Omental fat pad (tissue), 4 donors: ENCODE results near the gene KL. TPM values are rescaled to one million over a fixed set of nuclear protein-coding genes. Genes with fewer than 3 reads are reported as not detected.

Experiments used
- ATAC-seq: fragments of 150-250 bp; one replicate; pipeline ENCODE4 v1.9.1; 2016; ENCODE audit warnings: mild to moderate bottlenecking, moderate library complexity; ENCODE audit not compliant: low FRiP score
- DNase-seq: peaks from one replicate; pipeline ENCODE4 v3.0.0-alpha.2; 2019; ENCODE audit warnings: low spot score
- total RNA-seq, 4 donors: library from RNA; depleted of rRNA; stranded (reverse); fragments of >200 nt; gene quantifications; one replicate each; pipeline ENCODE4 v1.1.0, GENCODE V29; 2016
- TF ChIP-seq, protein P1 (sequence below), 3 donors: fragments of 450-650 bp; IDR thresholded peaks; one replicate each; pipeline ENCODE4 v1.5.1; 2016 to 2017; ENCODE audit warnings: antibody characterized with exemption in 3 of 3, mild to moderate bottlenecking in 3 of 3, moderate library complexity in 2 of 3

KL gene
- total RNA-seq, 4 donors from 2014 or later, result 1.9 to 20.3 (median 3.6) TPM

DNA sequence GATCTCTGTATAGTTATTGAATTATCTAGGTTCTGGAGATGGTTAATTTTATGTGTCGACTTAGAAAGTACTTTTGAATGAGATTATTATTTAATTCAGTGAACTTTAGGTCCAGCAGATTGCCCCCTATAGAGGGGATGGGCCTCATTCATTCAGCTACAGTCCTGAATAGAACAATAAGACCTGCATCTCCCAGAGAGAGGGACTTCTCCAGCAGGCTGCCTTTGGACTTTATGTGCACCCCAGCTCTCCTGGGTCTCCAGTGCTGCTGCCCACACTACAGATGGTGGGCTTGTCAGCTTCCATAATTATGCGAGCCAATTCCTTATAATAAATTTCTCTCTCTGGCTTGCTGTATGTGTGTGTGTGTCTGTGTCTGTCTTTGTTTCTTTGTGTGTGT is 39.3 kb upstream of the KL start:
- DNase-seq (no peak), ATAC-seq (no peak)
- TF ChIP-seq, protein P1, sequence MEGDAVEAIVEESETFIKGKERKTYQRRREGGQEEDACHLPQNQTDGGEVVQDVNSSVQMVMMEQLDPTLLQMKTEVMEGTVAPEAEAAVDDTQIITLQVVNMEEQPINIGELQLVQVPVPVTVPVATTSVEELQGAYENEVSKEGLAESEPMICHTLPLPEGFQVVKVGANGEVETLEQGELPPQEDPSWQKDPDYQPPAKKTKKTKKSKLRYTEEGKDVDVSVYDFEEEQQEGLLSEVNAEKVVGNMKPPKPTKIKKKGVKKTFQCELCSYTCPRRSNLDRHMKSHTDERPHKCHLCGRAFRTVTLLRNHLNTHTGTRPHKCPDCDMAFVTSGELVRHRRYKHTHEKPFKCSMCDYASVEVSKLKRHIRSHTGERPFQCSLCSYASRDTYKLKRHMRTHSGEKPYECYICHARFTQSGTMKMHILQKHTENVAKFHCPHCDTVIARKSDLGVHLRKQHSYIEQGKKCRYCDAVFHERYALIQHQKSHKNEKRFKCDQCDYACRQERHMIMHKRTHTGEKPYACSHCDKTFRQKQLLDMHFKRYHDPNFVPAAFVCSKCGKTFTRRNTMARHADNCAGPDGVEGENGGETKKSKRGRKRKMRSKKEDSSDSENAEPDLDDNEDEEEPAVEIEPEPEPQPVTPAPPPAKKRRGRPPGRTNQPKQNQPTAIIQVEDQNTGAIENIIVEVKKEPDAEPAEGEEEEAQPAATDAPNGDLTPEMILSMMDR (IDR thresholded peaks at IDR 0.05), result no peak

DNA sequence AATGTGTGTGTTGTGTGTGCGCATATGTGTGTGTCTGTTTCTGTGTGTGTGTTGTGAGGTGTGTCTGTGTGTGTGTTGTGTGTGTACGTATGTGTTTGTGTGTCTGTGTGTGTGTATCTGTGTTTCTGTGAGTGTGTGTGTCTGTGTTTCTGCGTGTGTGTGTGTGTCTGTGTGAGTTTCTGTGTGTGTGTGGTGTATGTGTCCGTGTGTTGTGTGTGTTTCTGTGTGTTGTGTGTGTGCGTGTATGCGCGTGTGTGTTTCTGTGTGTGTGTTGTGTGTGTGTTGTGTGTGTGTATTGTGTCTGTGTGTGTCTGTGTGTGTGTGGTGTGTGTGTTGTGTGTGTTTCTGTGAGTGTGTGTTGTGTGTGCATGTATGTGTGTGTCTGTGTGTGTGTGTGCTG is 38.9 kb upstream of the KL start:
- DNase-seq (no peak), ATAC-seq (no peak)
- TF ChIP-seq, protein P1 (IDR thresholded peaks at IDR 0.05), result no peak

DNA sequence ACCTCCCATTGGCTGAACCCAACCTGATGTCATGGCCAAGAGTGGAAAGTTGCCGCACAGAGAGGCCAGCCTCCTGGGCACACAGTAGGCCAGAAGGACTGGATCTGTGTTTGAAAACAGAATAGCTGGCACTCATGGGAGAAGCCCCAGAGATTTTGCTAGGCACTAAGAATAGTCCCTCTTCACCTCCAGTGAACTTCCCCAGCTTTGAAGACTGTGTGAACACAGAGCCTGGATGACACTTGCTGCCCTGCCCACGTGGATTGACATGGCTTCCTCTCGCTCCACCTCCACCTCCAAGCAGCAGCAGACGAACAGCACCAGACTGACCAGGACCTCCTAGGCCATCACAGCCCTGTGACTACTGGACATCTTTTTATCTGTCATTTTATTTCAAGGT is 37.9 kb upstream of the KL start:
- TF ChIP-seq, protein P1 (IDR thresholded peaks at IDR 0.05), result no peak
- no peak for ATAC-seq
- no peak for DNase-seq

DNA sequence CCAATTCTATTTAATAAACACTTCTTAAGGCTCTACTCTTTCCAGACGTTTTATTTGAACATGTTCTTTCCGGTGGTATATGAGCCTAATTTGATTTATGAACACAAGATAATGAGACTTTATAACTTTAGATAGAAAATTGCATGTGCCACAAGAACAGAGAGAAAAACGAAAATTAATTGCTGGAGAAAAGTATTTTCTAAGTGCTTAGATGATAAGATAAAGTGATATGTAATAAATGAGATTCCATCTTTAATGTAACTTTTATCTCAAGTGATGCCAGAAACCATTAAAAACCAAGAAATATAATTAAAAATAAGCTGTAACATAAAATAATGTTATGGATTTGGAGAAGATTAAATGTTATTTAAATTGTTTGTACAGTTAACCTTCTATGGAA is 33.2 kb upstream of the KL start:
- TF ChIP-seq, protein P1 (IDR thresholded peaks at IDR 0.05), result no peak
- DNase-seq (no peak), ATAC-seq (no peak)

DNA sequence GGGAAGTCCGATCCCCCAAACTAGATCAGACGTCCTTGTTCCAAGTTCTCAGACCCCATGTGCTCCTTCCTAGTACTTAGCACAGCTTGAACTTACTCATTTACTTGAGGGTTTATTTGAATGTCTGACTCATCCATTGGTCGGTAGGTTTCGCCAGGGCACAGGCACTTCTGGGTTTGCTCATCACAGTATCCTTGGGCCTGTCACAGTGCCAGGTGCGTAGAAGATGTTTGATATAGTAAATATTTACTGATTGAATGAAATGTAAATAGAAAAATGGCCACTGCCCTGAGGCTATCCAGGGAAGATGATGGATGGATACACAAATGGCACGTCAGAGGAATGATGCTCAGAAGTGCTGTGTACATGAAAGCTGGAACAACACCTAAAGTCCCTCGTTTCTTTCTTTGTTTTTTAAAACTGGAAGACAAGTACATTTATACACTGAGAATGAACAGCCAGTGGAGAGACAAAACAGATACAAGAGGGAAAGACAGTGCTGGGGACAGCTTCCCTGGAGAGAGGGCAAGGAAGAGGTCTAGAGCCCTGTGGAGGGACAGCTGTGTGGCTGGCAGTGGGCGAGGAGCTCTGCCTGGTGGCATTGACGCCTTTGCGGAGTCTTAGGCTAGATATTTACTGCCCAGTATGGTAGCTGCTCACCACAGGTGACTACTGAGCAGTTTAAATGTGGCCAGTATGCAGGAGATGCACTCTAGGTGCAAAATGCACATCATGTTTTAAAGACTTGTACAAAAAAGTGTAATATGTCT is 31.2 kb upstream of the KL start:
- DNase-seq (no peak), ATAC-seq (no peak)
- TF ChIP-seq, protein P1 (IDR thresholded peaks at IDR 0.05), result no peak

DNA sequence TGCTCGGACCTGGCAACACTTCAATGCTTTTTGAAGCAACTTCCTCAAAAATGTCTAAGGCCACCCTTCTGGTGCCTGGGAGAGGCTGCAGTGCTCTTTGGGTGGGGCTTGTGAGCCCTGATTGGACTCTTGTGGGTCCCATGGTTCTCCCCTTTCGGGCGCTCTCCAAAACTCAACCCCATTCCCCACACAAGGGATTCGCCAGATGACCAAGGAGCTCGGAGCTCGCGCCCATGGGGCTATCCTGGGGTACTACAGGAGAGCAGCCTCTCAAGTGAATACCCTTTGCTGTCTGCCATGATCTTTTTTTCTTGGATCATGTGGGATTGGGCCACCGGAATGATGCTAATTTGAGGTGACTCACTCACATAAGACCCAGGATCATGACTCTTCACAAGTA is 29.7 kb upstream of the KL start:
- TF ChIP-seq, protein P1 (IDR thresholded peaks at IDR 0.05), result no peak
- no peak for ATAC-seq
- no peak for DNase-seq

DNA sequence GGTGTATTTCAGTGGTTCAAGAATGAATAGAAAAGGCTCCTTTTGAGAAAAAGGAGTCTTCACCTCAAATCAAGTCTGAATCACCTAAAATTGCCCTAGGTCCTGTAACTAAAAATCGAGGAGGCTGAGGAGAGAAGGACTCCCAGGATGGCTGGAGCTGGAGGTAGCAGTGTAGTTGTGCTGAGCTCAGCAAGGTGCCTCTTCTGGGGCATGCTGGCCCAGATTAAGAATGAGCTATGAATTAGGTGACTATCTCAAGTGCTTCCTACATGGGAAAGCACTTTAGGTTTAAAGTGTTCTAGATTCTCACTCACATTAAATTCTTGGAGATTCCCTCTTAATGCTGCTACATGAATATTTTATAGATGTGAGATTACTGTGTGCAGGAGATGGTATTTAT is 28.8 kb upstream of the KL start:
- no peak for ATAC-seq
- TF ChIP-seq, protein P1 (IDR thresholded peaks at IDR 0.05), result no peak

More for the DNA sequence above, 28.8 kb upstream of the KL start:
- DNase-seq, result no peak
